Panc1 (cell line): ENCODE data around the gene HRH4.

ENCODE experiments used
- POLR2AphosphoS5 ChIP-seq: IDR thresholded peaks from 2 replicates; pipeline ENCODE4 v1.6.1; 2012; ENCODE audit warnings: mild to moderate bottlenecking, low read depth, low read length, moderate library complexity
- TF ChIP-seq, protein P1 (sequence below): fragments of 450-650 bp; IDR thresholded peaks from 2 replicates; pipeline ENCODE4 v1.5.1; 2017; ENCODE audit warnings: mild to moderate bottlenecking

DNA sequence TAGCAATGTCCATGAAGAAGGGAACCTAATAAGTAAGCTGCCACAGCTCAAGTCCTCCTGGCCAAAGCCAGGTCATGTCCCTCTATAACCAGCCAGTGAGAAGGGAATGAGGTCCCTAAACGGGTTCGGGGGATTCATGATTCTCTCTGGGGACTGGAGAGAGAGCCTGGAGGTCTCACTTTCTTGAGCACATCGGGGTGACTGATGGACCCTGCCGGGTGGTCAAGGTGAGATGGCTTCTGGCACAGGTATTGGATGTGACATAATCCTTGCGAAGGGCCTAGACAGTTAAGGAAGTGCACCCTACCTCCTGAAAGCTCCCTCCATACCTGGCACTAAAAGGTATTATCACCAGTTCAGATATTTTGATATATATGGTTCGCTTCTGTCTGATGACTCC is 45.7 kb downstream of the HRH4 start:
- TF ChIP-seq, protein P1, sequence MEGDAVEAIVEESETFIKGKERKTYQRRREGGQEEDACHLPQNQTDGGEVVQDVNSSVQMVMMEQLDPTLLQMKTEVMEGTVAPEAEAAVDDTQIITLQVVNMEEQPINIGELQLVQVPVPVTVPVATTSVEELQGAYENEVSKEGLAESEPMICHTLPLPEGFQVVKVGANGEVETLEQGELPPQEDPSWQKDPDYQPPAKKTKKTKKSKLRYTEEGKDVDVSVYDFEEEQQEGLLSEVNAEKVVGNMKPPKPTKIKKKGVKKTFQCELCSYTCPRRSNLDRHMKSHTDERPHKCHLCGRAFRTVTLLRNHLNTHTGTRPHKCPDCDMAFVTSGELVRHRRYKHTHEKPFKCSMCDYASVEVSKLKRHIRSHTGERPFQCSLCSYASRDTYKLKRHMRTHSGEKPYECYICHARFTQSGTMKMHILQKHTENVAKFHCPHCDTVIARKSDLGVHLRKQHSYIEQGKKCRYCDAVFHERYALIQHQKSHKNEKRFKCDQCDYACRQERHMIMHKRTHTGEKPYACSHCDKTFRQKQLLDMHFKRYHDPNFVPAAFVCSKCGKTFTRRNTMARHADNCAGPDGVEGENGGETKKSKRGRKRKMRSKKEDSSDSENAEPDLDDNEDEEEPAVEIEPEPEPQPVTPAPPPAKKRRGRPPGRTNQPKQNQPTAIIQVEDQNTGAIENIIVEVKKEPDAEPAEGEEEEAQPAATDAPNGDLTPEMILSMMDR, result no peak
- TF ChIP-seq POLR2AphosphoS5, result no peak
